ENCODE data around the gene ERC1.
"Not testable (repeated sequence)": the region's sequence is repeated elsewhere in the genome, so short reads cannot be mapped to it uniquely, and the experiment has no call there.

ERC1 gene

DNA sequence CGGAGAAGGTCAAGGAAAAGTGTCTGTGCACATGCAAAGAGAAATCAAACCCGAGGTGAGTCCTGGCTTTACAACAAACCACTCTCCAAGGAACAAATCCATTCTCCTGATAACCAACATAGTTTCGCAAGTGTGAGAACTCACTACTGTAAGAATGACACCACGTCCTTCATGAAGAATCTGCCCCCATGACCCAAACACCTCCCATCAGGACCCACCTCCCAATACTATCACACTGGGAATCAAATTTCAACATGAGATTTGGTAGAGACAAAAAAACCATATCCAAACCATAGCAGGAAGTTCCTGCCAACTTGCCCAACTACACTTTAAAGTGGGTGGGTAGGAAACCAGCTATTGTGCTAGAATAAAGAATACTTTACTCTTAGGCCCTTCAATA, 2.4 kb upstream of the ERC1 start:
- no peak for ATAC-seq
- DNase-seq = no peak

DNA sequence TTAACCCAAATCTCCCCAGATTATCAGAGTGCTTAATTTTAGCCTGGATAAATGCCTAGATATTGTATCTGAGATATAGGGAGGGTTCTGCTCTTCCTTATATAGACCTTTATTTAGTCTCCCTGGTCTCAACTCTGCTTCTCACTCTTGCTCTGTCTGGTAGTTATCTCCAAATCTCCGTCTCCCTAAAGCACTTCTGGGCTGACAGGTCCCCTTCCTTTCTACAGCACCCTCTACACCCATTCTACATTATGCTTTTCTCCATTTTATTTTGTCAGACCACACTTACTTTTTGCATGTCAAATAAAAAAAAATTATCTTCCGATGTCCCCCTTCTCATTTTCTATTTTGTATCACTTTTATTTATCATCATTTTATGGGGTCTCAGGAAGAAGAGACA, 2.0 kb upstream of the ERC1 start:
- no peak for ATAC-seq

DNA sequence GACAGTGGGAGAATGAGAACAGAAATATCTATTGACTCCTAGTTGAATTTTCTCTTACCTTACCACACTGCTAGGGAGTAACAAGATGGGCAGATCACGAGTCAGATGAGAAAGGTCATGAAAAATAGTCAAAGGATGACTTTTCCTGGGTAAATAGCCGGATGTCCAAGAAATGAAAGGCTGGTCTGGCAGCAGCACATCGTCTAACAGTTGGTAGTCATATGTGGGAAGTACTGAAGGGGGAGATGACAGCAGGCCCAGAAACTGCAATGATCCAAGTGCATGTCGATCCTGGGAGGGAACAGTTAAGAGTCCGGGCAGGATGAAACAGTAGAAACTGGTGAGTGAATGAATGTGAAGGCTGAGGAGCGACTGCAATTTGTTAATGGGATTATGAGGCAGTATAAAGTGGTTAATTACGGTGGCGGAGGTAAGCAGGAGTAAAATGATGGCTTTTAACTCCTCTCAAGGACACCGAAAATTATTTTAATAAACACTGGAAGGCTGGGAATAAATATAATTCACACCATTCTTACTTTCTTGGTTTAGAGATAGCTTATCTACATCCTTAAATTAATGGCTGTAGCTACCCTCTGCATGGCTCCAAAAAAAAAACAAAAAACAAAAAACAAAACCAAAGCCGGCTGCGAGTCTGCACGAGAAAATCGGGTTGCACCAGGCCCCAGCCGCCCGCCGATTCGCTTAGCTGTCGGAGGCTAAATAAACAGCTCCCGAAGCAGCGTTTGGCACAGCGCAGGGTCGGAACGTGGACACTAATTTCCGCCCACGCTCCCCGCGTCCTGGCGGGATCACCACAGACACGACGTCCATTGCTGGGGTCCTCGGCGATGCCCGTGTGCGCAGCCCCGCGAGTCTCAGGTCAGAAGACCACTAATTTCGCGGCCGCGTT, 1.0 kb upstream of the ERC1 start:
- ATAC-seq = peak; percentile 14
- DNase-seq = peak; percentile 70

More for the DNA sequence above, 2.0 kb upstream of the ERC1 start:
- DNase-seq = no peak

DNA sequence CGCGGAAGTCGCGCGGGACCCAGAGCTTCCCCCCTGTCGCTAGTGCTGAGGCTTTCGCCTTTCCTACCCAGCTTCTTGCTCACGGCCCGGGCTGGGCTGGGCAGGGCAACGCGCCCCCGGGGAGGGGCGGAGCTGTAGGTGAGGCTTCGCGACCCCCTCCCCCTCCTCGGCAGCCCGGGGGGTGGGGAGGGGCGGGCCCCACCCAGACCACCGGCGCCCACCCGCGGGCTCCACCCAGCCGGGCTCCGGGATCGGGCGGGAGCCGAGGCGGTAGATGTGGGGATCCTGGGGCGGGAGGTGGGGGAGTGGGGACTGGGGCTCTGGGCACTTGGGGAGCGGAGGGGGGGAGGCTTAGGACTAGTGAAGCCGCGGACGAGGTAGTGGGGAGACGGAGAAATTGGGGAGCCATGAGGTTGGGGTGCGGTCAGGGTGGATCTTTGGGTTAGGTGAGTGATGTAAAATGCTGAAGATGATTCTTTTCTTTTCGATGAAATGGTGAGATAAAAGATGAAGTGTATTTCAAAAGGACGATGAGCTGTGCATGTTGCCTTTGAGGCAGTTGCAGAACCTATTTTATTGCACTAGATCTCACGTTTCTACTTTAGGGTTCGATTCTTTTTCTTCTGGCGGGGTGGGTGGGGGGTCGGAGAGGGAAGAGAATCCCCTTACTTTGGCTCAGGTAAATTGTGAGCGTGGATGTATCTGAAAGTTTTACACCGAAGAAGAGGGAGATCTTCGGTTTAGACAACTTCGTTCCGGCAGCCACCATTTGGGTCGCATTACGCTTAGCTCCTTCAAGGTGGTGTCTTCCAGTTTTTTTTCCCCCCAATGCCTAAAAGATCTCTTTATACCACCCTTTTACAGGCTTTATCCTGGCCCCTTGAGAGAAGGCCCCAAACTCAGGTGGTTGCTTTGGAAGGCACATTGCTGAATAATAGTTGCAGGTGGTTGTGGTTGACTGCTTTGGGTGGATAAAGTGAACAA, 619 bp downstream of the ERC1 start:
- ATAC-seq (peak; percentile 71), DNase-seq (no peak)

DNA sequence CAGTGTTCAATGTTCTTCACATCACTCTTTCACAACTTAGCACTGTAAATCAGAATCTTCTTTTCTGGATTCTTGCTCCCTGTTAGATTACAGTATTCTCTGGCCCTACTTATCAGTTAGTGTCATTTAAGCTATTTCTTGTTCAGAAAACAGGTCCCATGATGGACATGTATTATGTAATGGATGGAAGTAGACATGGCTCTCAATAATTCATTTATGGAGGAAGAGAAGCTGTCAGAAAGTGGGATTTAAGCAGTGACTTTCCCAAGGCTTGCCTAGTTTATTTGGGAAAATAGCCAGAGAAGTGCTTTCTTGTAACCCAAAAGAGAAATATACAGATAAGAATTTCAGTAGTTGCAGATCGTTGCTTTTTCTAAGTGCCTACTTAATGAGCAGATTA, 1.6 kb downstream of the ERC1 start:
- no peak for ATAC-seq
- no peak for DNase-seq

DNA sequence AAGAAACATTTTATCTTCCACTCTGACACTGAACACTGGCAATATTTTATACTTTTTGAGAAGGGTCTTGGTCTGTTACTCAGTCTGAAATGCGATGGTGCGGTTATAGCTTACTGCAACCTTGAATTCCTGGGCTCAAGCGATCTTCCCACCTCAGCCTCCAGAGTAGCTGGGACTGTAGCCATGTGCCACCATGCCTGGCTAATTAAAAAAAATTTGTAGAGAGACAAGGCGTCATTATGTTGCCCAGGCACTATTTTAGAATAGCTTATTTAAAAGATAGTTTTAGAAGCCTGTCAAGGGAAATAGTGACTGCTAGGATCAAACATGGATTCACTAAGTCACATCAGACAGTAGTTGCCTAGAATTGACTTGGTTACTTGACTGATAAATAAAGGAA, 5.9 kb downstream of the ERC1 start:
- no peak for ATAC-seq
- DNase-seq = no peak

DNA sequence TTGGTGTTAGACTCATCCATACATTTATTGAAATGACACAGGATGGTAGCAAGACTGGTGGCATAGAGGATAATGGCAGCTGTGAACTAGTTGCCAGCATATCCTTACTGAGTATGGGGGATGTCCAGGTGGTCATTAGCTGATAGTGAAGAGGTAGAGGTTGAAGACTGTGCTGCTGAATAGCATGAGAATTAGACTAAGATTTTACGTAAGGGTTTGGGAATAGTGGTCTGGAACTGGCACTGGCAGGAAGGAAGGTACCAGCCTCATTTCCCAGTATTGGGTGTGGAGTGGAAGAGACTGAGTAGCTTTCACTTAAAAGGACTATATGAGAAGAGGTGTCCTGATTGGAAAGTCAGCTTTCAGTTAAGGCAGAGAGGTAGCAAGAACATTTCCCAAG, 6.5 kb downstream of the ERC1 start:
- DNase-seq = no peak
- no peak for ATAC-seq

DNA sequence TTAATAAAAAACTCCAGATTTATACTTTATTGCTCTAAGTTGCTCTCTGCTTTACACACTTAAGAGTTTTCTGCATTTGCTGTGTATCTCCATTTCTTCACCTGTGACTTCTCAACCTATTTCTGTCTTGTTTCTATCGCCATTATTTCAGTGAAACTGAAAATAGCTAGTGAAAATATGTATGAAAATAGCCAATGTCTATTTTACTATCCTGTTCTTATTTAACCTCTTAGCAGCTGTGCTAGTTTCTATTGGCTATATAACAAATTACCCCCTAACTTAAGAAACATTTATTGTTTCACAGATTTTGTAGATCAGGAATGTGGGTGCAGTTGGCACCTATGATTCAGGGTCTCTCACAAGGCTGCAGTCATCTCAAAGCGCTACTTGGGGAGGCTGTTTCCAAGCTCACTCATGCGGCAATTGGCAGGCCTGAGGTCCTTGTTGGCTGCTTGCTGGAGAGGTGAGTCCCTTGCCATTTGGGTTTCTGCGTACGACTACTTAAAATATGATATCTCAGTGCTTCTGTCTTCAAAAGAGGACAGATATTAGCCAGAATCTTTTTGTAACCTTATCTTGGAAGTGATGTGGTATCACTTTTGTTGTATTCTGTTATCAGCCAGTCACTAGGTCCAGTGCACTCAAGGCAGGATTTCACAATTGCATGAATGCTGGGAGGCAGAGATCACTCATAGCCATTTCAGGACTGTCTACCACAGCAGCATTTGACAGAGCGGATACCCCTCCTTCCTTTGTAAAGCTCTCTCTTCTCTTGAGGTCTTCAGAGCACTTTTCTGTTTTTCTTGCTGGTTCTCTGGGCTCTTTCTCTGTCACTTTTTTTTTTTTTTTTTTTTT, 7.2 kb downstream of the ERC1 start:
- ATAC-seq (peak; percentile 46), DNase-seq (no peak)

DNA sequence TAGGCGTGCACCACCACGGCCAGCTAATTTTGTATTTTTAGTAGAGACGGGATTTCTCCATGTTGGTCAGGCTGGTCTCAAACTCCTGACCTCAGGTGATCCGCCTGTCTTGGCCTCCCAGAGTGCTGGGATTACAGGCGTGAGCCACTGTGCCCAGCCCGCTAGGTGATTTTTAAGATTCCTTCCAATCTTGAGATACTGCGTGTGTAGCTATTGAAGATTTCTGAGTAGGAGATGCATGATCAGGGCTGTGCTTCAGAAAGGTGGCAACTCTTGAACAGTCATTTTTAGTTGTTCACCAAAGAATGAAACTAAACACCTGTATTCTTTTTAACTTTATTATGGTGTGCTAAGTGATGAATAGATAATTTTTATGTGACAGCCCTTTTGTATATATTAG, 8.7 kb downstream of the ERC1 start:
- DNase-seq, ATAC-seq: not testable (repeated sequence)

DNA sequence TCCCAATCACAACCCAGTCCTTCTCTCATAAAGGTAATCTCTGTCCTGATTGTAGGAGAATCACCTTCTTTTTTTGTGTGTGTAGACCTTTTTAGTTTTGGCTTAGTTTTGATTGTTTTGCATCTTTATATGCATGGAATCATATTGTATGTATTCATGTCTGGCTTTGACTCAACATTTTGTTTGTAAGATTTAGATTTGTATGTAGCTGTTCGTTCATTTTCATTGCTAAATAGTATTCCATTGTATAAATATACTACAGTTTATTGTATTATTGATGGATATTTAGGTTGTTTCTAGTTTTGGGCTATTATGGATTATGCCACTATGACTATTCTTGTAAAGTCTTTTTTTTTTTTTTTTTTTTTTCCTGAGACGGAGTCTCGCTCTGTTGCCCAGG, 10.5 kb downstream of the ERC1 start:
- ATAC-seq (no peak), DNase-seq (no peak)

DNA sequence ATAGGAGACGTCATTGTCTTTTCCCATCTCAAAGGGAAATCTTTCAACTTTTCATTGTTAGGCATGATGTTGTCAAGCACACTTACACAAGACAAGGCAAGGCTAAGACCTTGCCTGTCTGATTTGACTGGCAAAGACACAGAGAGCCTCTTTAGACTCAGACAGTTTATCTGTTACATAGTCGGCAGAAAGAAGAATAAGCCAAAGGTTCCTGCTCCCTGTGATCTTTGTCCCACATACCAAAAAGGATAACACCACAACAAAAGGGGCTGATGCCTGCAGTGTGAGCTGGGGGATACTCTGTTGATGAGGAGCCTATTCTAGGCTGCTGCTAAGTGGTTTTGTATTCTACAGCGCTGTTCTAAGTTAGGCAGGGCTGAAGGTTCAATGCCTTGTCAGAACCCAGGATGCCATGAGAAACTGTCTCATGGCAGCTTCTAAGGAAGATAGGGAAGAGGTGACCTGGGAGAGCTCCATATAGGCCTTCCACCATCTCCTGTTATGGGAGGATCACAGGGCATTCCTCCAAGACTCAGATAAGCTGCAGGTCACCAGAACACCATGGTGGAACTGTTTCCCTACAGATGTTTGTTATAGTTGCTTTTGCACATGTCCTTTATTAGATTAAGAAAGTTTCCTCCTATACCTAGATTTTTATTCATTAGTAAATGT, 12.7 kb downstream of the ERC1 start:
- DNase-seq (no peak), ATAC-seq (no peak)

DNA sequence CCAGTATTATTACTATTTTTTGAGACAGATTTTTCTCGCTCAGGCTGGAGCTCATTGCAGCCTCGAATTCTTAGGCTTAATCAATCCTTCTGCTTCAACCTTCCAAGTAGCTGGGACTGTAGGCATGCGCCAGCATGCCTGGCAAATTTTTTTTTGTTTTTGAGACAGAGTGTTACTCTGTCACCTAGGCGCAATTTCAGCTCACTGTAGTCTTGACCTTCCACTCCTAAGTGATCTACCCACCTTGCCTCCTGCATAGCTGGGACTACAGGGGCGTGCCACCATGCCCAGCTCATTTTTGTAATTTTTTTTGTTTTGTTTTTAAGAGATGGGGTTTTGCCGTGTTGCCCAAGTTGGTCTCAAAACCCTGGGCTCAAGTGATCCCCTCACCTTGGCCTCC, 15.2 kb downstream of the ERC1 start:
- DNase-seq (no peak), ATAC-seq (no peak)

DNA sequence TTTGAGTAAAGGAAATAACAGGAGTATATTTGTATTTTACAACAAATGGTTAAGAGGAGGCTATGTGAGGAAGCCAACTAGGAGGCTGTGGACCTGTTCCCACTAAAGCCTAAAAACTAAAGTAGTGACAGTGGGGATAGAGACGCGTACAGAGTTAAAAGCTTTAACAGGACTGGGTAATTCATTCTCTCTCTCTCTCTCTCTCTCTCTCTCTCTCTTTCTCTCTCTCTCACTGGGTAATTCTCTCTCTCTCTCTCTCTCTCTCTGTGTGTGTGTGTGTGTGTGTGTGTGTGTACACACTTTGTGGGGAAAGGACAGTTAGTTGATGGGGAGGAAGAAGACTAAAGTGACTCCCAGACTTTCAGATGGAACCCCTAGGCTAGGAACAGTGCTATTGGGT, 16.3 kb downstream of the ERC1 start:
- ATAC-seq = no peak
- DNase-seq = no peak

DNA sequence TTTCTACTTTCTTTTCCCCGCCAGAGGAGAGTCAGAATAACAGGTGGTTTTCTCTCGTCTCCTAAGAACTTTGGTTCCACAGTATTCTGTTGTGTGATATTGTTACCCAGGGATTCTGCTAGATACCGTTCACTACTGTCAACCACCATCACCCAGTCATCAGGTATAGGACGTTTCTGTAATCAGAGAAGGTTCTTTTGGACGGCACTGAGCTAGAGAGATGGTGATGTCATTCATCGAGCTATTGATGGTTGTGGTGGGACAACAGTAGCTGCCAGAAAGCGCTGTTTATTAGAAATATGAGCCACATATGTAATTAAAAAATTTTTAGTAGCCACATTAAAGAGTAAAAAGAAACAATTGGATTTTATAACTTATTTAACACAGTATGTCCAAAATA, 17.0 kb downstream of the ERC1 start:
- DNase-seq (no peak), ATAC-seq (no peak)

DNA sequence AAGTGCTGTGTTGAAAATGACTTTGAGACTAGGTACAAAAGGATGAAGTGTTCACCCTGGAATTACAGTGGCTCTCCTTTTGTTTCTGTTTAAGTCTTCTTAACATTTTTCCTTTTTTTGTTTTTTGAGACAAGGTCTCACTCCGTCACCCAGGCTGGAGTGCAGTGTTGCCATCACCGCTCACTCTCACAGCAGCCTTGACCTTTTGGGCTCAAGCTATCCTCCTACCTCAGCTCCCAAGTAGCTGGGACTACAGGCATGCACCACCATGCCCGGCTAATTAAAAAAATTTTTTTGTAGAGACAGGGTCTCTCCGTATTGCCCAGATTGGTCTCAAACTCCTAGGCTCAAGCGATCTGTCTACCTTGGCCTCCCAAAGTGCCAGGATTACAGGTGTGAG, 20.1 kb downstream of the ERC1 start:
- DNase-seq = no peak
- ATAC-seq = no peak

DNA sequence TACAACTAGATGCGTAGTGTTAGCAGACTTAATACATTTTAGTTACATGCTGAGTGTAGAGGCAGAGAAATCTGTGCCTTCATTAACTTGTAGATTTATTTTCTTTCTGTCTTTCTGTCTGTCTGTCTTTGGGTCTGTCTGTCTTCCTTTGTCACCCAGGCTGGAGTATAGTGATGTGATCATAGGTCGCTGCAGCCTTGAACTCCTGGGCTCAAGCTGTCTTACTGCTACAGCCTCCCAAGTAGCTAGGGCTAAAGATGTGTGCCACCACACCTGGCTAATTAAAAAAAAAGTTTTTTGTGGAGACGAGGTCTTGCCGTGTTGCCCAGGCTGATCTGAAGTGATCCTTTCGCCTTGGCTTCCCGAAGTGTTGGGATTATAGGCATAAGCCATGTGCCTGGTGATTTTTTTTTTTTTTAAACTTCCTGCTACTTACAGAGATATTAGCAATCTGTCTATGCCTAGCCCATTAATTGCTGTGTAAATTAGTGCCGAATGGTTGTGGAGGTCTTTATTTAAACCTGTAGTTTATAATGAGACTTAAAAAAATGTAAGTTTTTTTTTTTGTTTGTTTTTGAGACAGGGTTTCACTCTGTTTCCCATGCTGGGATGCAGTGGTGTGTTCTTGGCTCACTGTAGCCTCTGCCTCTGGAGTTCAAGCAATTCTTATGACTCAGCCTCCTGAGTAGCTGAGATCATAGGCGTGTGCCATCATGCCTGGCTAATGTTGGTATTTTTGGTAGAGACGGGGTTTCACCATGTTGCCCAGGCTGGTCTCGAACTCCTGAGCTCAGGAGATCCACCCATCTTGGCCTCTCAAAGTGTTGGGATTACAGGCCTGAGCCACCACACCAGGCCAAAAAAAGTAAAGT, 22.8 kb downstream of the ERC1 start:
- DNase-seq (no peak), ATAC-seq (no peak)

DNA sequence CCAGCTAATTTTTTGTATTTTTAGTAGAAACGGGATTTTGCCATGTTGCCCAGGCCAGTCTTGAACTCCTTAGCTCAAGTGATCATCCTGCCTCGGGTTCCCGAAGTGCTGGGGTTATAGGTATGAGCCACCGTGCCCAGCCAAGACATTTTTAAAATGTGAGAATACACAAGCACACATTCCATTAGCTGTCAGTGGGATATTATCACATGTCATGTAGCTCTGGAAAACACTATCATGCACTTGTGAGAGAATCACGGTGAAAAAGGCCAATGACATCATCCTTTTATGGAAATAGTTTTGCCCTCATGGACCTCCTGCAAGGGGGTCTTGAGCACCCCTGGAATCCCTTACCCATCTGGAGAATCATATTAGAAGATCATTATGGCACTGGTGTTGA, 28.3 kb downstream of the ERC1 start:
- no peak for ATAC-seq
- DNase-seq = no peak

DNA sequence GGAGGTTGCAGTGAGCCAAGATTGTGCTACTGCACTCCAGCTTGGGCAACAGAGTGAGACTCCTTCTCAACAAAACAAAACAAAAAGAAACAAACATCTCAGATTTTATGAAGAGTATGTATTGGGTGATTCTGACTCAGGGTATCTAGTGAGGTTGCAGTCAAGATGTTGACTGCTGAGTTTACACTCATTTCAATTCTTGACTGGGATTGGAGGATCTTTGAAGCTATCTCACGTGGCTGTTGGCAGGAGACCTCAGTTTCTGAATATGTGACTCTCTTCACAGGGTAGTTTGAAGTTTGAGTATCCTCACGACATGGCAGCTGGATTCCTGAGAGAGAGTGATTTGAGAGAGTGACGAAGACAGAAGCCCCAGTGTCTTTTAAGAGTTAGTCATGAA, 29.4 kb downstream of the ERC1 start:
- ATAC-seq (no peak), DNase-seq (no peak)

DNA sequence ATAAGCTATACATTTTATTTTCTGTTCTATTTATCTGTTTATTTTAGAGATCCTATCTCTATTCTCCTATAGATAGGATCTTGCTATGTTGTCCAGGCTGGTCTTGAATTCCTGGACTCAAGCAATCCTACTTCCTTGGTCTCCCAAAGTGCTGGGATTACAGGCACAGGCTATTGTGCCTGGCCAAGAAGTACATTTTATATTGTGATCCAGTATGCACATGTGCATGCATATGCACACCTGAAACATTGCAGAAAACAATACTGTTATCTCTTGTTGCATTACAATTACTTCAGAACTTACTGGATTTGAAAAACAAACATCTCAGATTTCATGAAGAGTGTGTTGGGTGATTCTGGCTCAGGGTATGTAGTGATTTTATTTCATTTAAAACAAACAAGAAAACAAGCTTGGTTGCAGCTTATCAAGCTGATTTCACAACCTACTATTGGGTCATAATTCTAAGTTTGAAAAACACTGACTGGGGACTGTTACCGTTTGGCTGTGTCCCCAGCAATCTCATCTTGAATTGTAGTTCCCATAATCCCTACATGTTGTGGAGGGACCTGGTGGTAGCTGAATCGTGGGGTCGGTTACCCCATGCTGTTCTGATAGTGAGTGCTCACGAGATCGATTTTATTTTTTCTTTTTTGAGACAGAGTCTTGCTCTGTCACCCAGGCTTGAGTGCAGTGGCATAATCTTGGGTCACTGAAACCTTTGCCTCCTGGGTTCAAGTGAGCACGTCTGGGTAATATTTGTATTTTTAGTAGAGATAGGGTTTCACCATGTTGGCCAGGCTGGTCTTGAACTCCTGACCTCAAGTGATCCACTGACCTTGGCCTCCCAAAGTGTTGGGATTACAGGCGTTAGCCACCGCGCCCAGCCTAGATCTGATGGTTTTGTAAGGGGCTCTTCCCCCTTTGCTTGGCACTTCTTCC, 31.3 kb downstream of the ERC1 start:
- ATAC-seq = no peak
- DNase-seq = no peak
